Smooth muscle cell (in vitro differentiated cells): ENCODE measurements around the gene KRTAP10-12. TPM values are rescaled to one million over a fixed set of nuclear protein-coding genes. Genes with fewer than 3 reads are reported as not detected.

ENCODE experiments used
- DNase-seq: peaks from one replicate; lab custom pipeline; 2025; ENCODE audit not compliant: unreplicated experiment; lab: John Stamatoyannopoulos, UW
- H2AFZ ChIP-seq: fragments of 200-600 bp; sonication (generic); 2 replicates; pipeline ENCODE4 v1.6.0; 2016; ENCODE audit warnings: antibody characterized with exemption, low read depth, mild to moderate bottlenecking
- H3F3A ChIP-seq: fragments of 200-600 bp; sonication (generic); 2 replicates; pipeline ENCODE4 v1.6.0; 2017; ENCODE audit warnings: antibody characterized with exemption, low read depth
- H3K27ac ChIP-seq: fragments of 200-600 bp; sonication (generic); 2 replicates; pipeline ENCODE4 v1.5.1; 2016; ENCODE audit warnings: low read depth, mild to moderate bottlenecking
- H3K27me3 ChIP-seq: fragments of 200-600 bp; sonication (generic); 2 replicates; pipeline ENCODE4 v1.6.1; 2016; ENCODE audit warnings: low read depth, mild to moderate bottlenecking
- H3K36me3 ChIP-seq: fragments of 200-600 bp; sonication (generic); 2 replicates; pipeline ENCODE4 v1.5.1; 2016; ENCODE audit warnings: low read depth
- H3K4me1 ChIP-seq: fragments of 200-600 bp; sonication (generic); 2 replicates; pipeline ENCODE4 v1.5.1; 2016; ENCODE audit warnings: low read depth
- H3K4me2 ChIP-seq: fragments of 200-600 bp; sonication (generic); 2 replicates; pipeline ENCODE4 v1.6.0; 2016; ENCODE audit warnings: mild to moderate bottlenecking
- H3K4me3 ChIP-seq: fragments of 200-600 bp; sonication (generic); 2 replicates; pipeline ENCODE4 v1.5.1; 2016; ENCODE audit warnings: mild to moderate bottlenecking
- H3K79me2 ChIP-seq: fragments of 200-600 bp; sonication (generic); 2 replicates; pipeline ENCODE4 v1.6.0; 2016; ENCODE audit warnings: low read depth, mild to moderate bottlenecking
- H3K9ac ChIP-seq: fragments of 200-600 bp; sonication (generic); 2 replicates; pipeline ENCODE4 v1.6.0; 2016; ENCODE audit warnings: low read depth
- H3K9me3 ChIP-seq: fragments of 200-600 bp; sonication (generic); replicated peaks from 2 replicates; pipeline ENCODE4 v1.5.1; 2016; ENCODE audit warnings: low read depth
- H4K20me1 ChIP-seq: fragments of 200-600 bp; sonication (generic); 2 replicates; pipeline ENCODE4 v1.6.0; 2016; ENCODE audit warnings: low read depth
- CTCF ChIP-seq: fragments of 200-600 bp; sonication (generic); IDR thresholded peaks from 2 replicates; pipeline ENCODE4 v1.5.1; 2017; ENCODE audit warnings: borderline replicate concordance, mild to moderate bottlenecking, antibody characterized with exemption; ENCODE audit not compliant: insufficient read depth, poor library complexity, severe bottlenecking
- WGBS: methylation state at CpG from one replicate; pipeline ENCODE4 v1.1.7; 2016; ENCODE audit warnings: low lambda C conversion rate; 5-methylcytosine and 5-hydroxymethylcytosine counted together
- polyA plus RNA-seq: library from polyadenylated mRNA; unstranded; fragments of >200 nt; fragmentation: Nextera tagmentation; extraction: Ambion mirVana; gene quantifications from 2 replicates; pipeline ENCODE4 v1.2.1, GENCODE V29; 2016
- total RNA-seq: library from RNA; depleted of rRNA; stranded (reverse); fragments of >200 nt; gene quantifications from 2 replicates; pipeline ENCODE4 v1.2.3, GENCODE V29; 2014

Gene KRTAP10-12
- total and polyA plus RNA-seq, 2 experiments from 2014 or later = not detected

GRCh38 chr21:44708213-44708865, 11.4 kb downstream of the KRTAP10-12 start:
- Histone ChIP-seq H3K79me2 (no peaks in the 10 kb centered on the region), H3K36me3 (no peaks in the 10 kb centered on the region), H3K9ac (no peak overlapping the region), H3F3A (no peaks in the 10 kb centered on the region), H3K4me2 (no peak overlapping the region), H3K27ac (no peak overlapping the region), H3K4me1 (peaks cover 41% of the 10 kb centered on the region), H3K4me3 (no peak overlapping the region), H3K27me3 (peaks cover 100% of the 10 kb centered on the region), H4K20me1 (no peaks in the 10 kb centered on the region), H3K9me3 (no peaks in the 10 kb centered on the region), H2AFZ (no peak overlapping the region)
- TF ChIP-seq CTCF = no peak
- no peak for DNase-seq
- 3% methylated on average over 13 of the region's 13 CpGs for WGBS

- H3K4me3 ChIP-seq = no peak overlapping the region
- 3% methylated on average over 16 of the region's 25 CpGs for WGBS
- no peaks in the 10 kb centered on the region for H3K9me3 ChIP-seq
- H3K36me3 ChIP-seq = no peaks in the 10 kb centered on the region
- peaks cover 41% of the 10 kb centered on the region for H3K4me1 ChIP-seq
- no peaks in the 10 kb centered on the region for H3K79me2 ChIP-seq
- peaks cover 100% of the 10 kb centered on the region for H3K27me3 ChIP-seq
- H3F3A ChIP-seq = no peaks in the 10 kb centered on the region
- no peak for TF ChIP-seq CTCF
- H4K20me1 ChIP-seq = no peaks in the 10 kb centered on the region
- no peak for DNase-seq
- H3K4me2 ChIP-seq = peak overlapping the region; percentile 78
- H3K9ac ChIP-seq = no peak overlapping the region
- H3K27ac ChIP-seq = no peak overlapping the region
- no peak overlapping the region for H2AFZ ChIP-seq
Measured at GRCh38 chr21:44708866-44709425, 12.0 kb downstream of the KRTAP10-12 start.

GRCh38 chr21:44709426-44710293, 12.7 kb downstream of the KRTAP10-12 start:
- Histone ChIP-seq H3K36me3 (no peaks in the 10 kb centered on the region), H3K27me3 (peaks cover 100% of the 10 kb centered on the region), H3F3A (no peaks in the 10 kb centered on the region), H3K4me3 (peak overlapping the region; percentile 6), H3K9ac (no peak overlapping the region), H3K27ac (no peak overlapping the region), H3K9me3 (no peaks in the 10 kb centered on the region), H3K4me2 (peak overlapping the region; percentile 78), H4K20me1 (no peaks in the 10 kb centered on the region), H3K79me2 (no peaks in the 10 kb centered on the region), H3K4me1 (peaks cover 41% of the 10 kb centered on the region), H2AFZ (no peak overlapping the region)
- WGBS = 3% methylated on average over 45 of the region's 45 CpGs
- TF ChIP-seq CTCF = no peak
- DNase-seq = no peak
